NB4 (cell line): ENCODE data around the gene PCDHGA6.
A peak's percentile ranks its signal among the peaks of the same experiment; 100 is the strongest.
"Not testable (repeated sequence)": the region's sequence is repeated elsewhere in the genome, so short reads cannot be mapped to it uniquely, and the experiment has no call there.

Source experiments
- DNase-seq: peaks from one replicate; pipeline ENCODE4 v3.0.0; 2010; ENCODE audit warnings: low read depth
- H3K4me3 ChIP-seq: one replicate; pipeline ENCODE4 v1.5.1; 2011; ENCODE audit warnings: mild to moderate bottlenecking, low read depth, low read length, moderate library complexity
- CTCF ChIP-seq: IDR thresholded peaks from one replicate; pipeline ENCODE4 v1.5.1; 2012; ENCODE audit warnings: low read depth, low read length
- MAX ChIP-seq: IDR thresholded peaks from 2 replicates; pipeline ENCODE4 v1.6.1; 2011; ENCODE audit warnings: low read depth, low read length
- MYC ChIP-seq: IDR thresholded peaks from 2 replicates; pipeline ENCODE4 v1.6.1; 2011; ENCODE audit warnings: low read depth, low read length
- POLR2A ChIP-seq: IDR thresholded peaks from 2 replicates; pipeline ENCODE4 v1.6.1; 2011; ENCODE audit warnings: mild to moderate bottlenecking; ENCODE audit not compliant: insufficient read length; ENCODE audit errors: extremely low read depth

Gene PCDHGA6

DNA sequence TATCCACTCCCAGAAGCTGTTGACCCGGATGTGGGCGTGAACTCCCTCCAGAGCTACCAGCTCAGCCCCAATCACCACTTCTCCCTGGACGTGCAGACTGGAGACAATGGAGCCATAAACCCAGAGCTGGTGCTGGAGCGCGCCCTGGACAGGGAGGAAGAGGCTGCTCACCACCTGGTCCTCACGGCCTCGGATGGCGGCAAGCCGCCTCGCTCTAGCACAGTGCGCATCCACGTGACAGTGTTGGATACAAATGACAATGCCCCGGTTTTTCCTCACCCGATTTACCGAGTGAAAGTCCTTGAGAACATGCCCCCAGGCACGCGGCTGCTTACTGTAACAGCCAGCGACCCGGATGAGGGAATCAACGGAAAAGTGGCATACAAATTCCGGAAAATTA is 19.6 kb downstream of the PCDHGA6 start:
- H3K4me3 ChIP-seq, result no peak overlapping the region
- DNase-seq, result no peak
- TF ChIP-seq POLR2A (no peak), MYC (no peak), MAX (no peak), CTCF (no peak)

DNA sequence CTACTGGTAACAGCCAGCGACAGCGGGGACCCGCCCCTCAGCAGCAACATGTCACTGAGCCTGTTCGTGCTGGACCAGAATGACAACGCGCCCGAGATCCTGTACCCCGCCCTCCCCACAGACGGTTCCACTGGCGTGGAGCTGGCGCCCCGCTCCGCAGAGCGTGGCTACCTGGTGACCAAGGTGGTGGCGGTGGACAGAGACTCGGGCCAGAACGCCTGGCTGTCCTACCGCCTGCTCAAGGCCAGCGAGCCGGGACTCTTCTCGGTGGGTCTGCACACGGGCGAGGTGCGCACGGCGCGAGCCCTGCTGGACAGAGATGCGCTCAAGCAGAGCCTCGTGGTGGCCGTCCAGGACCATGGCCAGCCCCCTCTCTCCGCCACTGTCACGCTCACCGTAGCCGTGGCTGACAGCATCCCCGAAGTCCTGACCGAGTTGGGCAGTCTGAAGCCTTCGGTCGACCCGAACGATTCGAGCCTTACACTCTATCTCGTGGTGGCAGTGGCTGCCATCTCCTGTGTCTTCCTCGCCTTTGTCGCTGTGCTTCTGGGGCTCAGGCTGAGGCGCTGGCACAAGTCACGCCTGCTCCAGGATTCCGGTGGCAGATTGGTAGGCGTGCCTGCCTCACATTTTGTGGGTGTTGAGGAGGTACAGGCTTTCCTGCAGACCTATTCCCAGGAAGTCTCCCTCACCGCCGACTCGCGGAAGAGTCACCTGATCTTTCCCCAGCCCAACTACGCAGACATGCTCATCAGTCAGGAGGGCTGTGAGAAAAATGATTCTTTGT is 20.9 kb downstream of the PCDHGA6 start:
- not testable (repeated sequence) for H3K4me3 ChIP-seq, DNase-seq

DNA sequence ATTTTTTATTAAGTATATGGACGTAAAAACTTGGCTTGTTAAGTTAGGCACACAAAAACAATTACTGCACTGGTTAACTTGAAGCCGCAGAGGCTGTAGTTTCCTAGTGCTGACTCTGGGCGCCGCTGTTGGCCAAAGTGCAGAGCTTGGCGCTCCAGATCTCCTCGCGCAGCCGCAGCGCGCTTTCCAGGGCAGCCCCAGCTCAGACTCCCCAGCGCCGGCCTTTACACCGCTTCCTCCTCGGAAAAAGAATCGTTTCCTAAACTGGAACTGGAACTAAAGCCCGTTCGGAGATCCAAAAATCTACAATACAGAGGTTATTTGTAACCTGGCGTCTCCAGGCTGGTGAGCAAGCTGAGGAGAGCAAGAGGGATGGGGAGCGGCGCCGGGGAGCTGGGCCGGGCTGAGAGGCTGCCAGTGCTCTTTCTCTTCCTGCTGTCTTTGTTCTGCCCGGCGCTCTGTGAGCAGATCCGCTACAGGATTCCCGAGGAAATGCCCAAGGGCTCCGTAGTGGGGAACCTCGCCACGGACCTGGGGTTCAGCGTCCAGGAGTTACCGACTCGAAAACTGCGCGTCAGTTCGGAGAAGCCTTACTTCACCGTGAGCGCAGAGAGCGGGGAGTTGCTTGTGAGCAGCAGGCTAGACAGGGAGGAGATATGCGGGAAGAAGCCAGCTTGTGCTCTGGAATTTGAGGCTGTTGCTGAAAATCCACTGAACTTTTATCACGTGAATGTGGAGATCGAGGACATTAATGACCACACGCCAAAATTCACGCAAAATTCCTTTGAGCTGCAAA is 24.3 kb downstream of the PCDHGA6 start, which contains the start of gene PCDHGB5:
PCDHGB5 (plus strand) TSS at position 192 of the 796 bp plus-strand sequence; CDS start at position 373, 181 bp downstream.
- TF ChIP-seq CTCF, result peak; percentile 58
- DNase-seq, result peak; percentile 63
- H3K4me3 ChIP-seq, result peak within 1 kb of the TSS; percentile 57

DNA sequence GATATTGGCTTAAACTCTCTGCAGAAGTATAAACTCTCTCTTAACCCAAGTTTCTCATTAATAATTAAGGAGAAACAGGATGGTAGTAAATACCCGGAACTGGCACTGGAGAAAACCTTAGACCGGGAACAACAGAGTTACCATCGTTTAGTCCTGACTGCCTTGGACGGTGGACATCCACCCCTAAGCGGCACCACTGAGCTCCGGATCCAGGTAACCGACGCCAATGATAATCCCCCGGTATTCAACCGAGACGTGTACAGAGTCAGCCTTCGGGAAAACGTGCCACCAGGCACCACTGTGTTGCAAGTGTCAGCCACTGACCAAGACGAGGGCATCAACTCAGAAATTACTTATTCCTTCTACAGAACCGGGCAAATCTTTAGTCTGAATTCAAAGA is 24.9 kb downstream of the PCDHGA6 start:
- H3K4me3 ChIP-seq, result no peak overlapping the region
- DNase-seq, result no peak
- TF ChIP-seq MAX, result no peak

GRCh38 chr5:141399555-141400258 is 26.0 kb downstream of the PCDHGA6 start:
- DNase-seq, result no peak
- TF ChIP-seq CTCF (no peak), MYC (no peak), POLR2A (no peak), MAX (no peak)
- H3K4me3 ChIP-seq, result no peak overlapping the region

DNA sequence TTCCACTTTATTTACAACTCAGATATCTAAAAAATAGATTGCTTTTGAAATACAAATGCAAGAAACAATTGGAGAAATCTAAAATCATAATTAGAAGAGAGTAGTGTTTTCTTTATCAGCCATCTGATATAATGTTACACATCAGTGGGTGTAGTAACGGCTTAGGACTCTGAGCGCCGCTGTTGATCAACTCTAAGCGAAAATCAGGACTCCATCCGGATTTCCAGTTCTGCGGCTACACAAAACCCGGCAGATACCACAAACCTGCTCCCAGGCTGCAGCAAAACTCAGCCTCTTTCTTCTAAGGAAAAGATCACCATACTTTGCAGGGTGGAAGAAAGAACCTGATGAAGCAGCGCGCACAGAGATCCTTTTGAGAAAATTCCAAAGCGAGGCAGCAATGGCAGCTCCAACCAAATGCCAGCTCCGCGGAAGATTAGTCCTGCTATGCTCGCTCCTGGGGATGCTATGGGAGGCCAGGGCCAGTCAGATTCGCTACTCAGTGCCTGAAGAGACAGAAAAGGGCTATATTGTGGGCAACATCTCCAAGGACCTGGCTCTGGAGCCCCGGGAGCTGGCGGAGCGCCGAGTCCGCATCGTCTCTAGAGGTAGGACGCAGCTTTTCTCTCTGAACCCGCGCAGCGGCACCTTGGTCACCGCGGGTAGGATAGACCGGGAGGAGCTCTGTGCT is 29.0 kb downstream of the PCDHGA6 start, which contains the start of gene PCDHGA9:
PCDHGA9 (plus strand) TSS at position 226 of the 691 bp plus-strand sequence; CDS start at position 401, 175 bp downstream.
- no peak within 1 kb of the TSS for H3K4me3 ChIP-seq
- no peak for DNase-seq
- TF ChIP-seq POLR2A (no peak), CTCF (peak; percentile 11)
